Smooth muscle cell (in vitro differentiated cells): ENCODE data around the gene NEIL3. TPM values are rescaled to one million over a fixed set of nuclear protein-coding genes. Genes with fewer than 3 reads are reported as not detected.

Experiments used
- DNase-seq: peaks from one replicate; lab custom pipeline; 2025; ENCODE audit not compliant: unreplicated experiment; lab: John Stamatoyannopoulos, UW
- H2AFZ ChIP-seq: fragments of 200-600 bp; sonication (generic); 2 replicates; pipeline ENCODE4 v1.6.0; 2016; ENCODE audit warnings: antibody characterized with exemption, low read depth, mild to moderate bottlenecking
- H3F3A ChIP-seq: fragments of 200-600 bp; sonication (generic); 2 replicates; pipeline ENCODE4 v1.6.0; 2017; ENCODE audit warnings: antibody characterized with exemption, low read depth
- H3K27ac ChIP-seq: fragments of 200-600 bp; sonication (generic); 2 replicates; pipeline ENCODE4 v1.5.1; 2016; ENCODE audit warnings: low read depth, mild to moderate bottlenecking
- H3K27me3 ChIP-seq: fragments of 200-600 bp; sonication (generic); 2 replicates; pipeline ENCODE4 v1.6.1; 2016; ENCODE audit warnings: low read depth, mild to moderate bottlenecking
- H3K36me3 ChIP-seq: fragments of 200-600 bp; sonication (generic); 2 replicates; pipeline ENCODE4 v1.5.1; 2016; ENCODE audit warnings: low read depth
- H3K4me1 ChIP-seq: fragments of 200-600 bp; sonication (generic); 2 replicates; pipeline ENCODE4 v1.5.1; 2016; ENCODE audit warnings: low read depth
- H3K4me2 ChIP-seq: fragments of 200-600 bp; sonication (generic); 2 replicates; pipeline ENCODE4 v1.6.0; 2016; ENCODE audit warnings: mild to moderate bottlenecking
- H3K4me3 ChIP-seq: fragments of 200-600 bp; sonication (generic); 2 replicates; pipeline ENCODE4 v1.5.1; 2016; ENCODE audit warnings: mild to moderate bottlenecking
- H3K79me2 ChIP-seq: fragments of 200-600 bp; sonication (generic); 2 replicates; pipeline ENCODE4 v1.6.0; 2016; ENCODE audit warnings: low read depth, mild to moderate bottlenecking
- H3K9ac ChIP-seq: fragments of 200-600 bp; sonication (generic); 2 replicates; pipeline ENCODE4 v1.6.0; 2016; ENCODE audit warnings: low read depth
- H3K9me3 ChIP-seq: fragments of 200-600 bp; sonication (generic); replicated peaks from 2 replicates; pipeline ENCODE4 v1.5.1; 2016; ENCODE audit warnings: low read depth
- H4K20me1 ChIP-seq: fragments of 200-600 bp; sonication (generic); 2 replicates; pipeline ENCODE4 v1.6.0; 2016; ENCODE audit warnings: low read depth
- whole genome bisulfite sequencing: methylation state at CpG from one replicate; pipeline ENCODE4 v1.1.7; 2016; ENCODE audit warnings: low lambda C conversion rate; 5-methylcytosine and 5-hydroxymethylcytosine counted together
- polyA plus RNA-seq: library from polyadenylated mRNA; unstranded; fragments of >200 nt; fragmentation: Nextera tagmentation; extraction: Ambion mirVana; gene quantifications from 2 replicates; pipeline ENCODE4 v1.2.1, GENCODE V29; 2016
- total RNA-seq: library from RNA; depleted of rRNA; stranded (reverse); fragments of >200 nt; gene quantifications from 2 replicates; pipeline ENCODE4 v1.2.3, GENCODE V29; 2014
- TF ChIP-seq, protein P1 (sequence below): fragments of 200-600 bp; sonication (generic); IDR thresholded peaks from 2 replicates; pipeline ENCODE4 v1.5.1; 2017; ENCODE audit warnings: borderline replicate concordance, mild to moderate bottlenecking, antibody characterized with exemption; ENCODE audit not compliant: insufficient read depth, poor library complexity, severe bottlenecking

The NEIL3 gene
- total and polyA plus RNA-seq, 2 experiments from 2014 or later, result 2.7 to 3.7 TPM

DNA sequence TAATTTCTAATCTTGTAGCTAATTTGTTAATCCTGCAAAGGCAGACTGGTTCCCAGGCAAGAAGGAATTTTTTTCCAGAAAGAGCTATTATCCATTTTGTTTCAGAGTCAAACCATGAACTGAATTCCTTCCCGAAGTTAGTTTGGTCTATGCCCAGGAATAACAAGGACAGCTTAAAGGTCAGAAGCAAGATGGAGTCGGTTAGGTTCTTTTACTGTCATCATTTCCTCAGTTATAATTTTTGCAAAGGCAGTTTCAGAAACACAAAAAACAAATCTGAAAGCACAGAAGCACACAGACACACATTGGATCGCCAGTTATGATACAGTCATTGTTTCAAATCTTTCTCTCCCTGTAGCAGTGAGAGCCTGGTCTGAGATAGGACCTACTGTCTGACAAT, 94.7 kb downstream of the NEIL3 start:
- Histone ChIP-seq H2AFZ (no peak overlapping the region), H3K9ac (no peak overlapping the region), H3K4me2 (no peak overlapping the region), H3F3A (no peaks in the 10 kb centered on the region), H4K20me1 (no peaks in the 10 kb centered on the region), H3K4me3 (no peak overlapping the region), H3K9me3 (no peaks in the 10 kb centered on the region), H3K27ac (no peak overlapping the region), H3K79me2 (no peaks in the 10 kb centered on the region), H3K27me3 (no peaks in the 10 kb centered on the region), H3K36me3 (no peaks in the 10 kb centered on the region), H3K4me1 (peaks cover 10% of the 10 kb centered on the region)
- DNase-seq, result no peak
- TF ChIP-seq, protein P1, sequence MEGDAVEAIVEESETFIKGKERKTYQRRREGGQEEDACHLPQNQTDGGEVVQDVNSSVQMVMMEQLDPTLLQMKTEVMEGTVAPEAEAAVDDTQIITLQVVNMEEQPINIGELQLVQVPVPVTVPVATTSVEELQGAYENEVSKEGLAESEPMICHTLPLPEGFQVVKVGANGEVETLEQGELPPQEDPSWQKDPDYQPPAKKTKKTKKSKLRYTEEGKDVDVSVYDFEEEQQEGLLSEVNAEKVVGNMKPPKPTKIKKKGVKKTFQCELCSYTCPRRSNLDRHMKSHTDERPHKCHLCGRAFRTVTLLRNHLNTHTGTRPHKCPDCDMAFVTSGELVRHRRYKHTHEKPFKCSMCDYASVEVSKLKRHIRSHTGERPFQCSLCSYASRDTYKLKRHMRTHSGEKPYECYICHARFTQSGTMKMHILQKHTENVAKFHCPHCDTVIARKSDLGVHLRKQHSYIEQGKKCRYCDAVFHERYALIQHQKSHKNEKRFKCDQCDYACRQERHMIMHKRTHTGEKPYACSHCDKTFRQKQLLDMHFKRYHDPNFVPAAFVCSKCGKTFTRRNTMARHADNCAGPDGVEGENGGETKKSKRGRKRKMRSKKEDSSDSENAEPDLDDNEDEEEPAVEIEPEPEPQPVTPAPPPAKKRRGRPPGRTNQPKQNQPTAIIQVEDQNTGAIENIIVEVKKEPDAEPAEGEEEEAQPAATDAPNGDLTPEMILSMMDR, result no peak
- WGBS, result 77% methylated on average over 3 of the region's 3 CpGs

DNA sequence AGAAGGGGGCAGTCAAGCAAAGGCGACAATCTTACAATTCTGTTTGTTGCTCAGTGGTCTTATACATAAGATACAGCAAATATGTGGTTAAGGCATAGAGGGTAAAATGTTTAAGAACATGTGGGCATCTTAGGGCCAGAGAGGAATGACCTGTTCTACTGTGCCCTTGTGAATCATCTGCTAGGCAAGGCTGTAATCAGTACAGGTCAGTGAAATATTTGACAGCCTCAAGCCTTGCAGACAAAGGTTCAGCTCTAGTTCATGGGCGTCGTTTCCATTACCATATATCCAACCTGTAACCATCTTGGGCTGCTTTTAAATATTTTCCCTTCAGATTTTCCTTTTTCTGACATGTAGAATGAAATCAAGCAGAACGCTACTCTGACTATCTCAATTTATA, 95.3 kb downstream of the NEIL3 start:
- TF ChIP-seq, protein P1, result no peak
- peaks cover 10% of the 10 kb centered on the region for H3K4me1 ChIP-seq
- H3K9ac ChIP-seq, result no peak overlapping the region
- no peak overlapping the region for H3K27ac ChIP-seq
- no peaks in the 10 kb centered on the region for H3K36me3 ChIP-seq
- no peak overlapping the region for H3K4me2 ChIP-seq
- DNase-seq, result no peak
- H3K9me3 ChIP-seq, result no peaks in the 10 kb centered on the region
- no peak overlapping the region for H3K4me3 ChIP-seq
- WGBS, result 97% methylated on average over 4 of the region's 4 CpGs
- no peaks in the 10 kb centered on the region for H4K20me1 ChIP-seq
- no peak overlapping the region for H2AFZ ChIP-seq
- H3K79me2 ChIP-seq, result no peaks in the 10 kb centered on the region
- H3F3A ChIP-seq, result no peaks in the 10 kb centered on the region
- no peaks in the 10 kb centered on the region for H3K27me3 ChIP-seq

DNA sequence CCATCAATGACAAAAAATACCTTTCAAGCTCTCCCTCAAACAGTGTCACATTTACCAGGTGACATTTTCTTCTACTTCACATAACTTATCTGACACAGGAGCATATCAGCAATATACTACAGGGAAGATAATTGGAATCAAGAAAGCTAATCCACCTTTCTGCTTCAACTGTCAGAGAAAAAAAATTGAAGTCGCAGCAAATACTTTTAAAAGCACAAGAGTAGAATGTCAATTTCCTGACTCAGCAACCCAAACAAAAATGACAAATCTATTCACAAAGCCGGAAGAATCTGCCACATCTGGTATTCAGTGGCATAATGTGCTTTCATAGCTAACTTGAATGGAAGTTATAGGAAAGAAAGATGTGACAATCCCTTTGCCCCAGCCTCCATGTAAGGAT, 95.8 kb downstream of the NEIL3 start:
- Histone ChIP-seq H4K20me1 (no peaks in the 10 kb centered on the region), H3K79me2 (no peaks in the 10 kb centered on the region), H3K27me3 (no peaks in the 10 kb centered on the region), H3K4me1 (peaks cover 10% of the 10 kb centered on the region), H3K4me3 (no peak overlapping the region), H3K9me3 (no peaks in the 10 kb centered on the region), H3K4me2 (no peak overlapping the region), H3K27ac (no peak overlapping the region), H3K9ac (no peak overlapping the region), H2AFZ (no peak overlapping the region), H3F3A (no peaks in the 10 kb centered on the region), H3K36me3 (no peaks in the 10 kb centered on the region)
- no peak for DNase-seq
- 66% methylated on average over 2 of the region's 2 CpGs for whole genome bisulfite sequencing
- TF ChIP-seq, protein P1, result no peak

DNA sequence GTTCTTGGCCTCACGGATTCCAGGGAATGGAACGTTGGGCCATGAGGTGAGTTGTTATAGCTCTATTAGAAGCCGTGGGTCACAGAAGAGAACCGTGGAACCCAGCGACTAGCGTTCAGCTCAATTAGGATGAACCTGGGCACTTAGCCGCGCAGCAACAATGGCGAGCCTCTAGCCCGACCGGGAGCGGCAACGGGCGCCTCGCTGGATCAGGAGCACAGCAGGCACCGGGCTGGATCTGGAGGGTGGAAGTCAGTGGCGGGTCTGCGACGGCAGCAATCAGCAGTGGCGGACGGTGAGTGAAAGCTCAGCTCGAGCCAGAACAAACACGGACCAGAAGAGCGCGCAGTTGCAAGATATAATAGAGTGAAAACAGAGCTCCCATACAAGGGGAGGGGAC, 98.3 kb downstream of the NEIL3 start:
- Histone ChIP-seq H3K27ac (no peak overlapping the region), H3F3A (no peaks in the 10 kb centered on the region), H3K4me1 (peaks cover 10% of the 10 kb centered on the region), H3K79me2 (no peaks in the 10 kb centered on the region), H4K20me1 (no peaks in the 10 kb centered on the region), H2AFZ (no peak overlapping the region), H3K4me3 (no peak overlapping the region), H3K9me3 (no peaks in the 10 kb centered on the region), H3K9ac (no peak overlapping the region), H3K36me3 (no peaks in the 10 kb centered on the region), H3K4me2 (no peak overlapping the region), H3K27me3 (no peaks in the 10 kb centered on the region)
- TF ChIP-seq, protein P1, result no peak
- DNase-seq, result no peak
- WGBS, result 96% methylated on average over 25 of the region's 25 CpGs
